ENCODE measurements around the gene RIC8B. TPM values are rescaled to one million over a fixed set of nuclear protein-coding genes. Genes with fewer than 3 reads are reported as not detected.
A peak's percentile ranks its signal among the peaks of the same experiment; 100 is the strongest.

Gene RIC8B
- total RNA-seq, 1 experiment from 2014 or later = 7.8 TPM

GRCh38 chr12:106839333-106839732 lies 64.9 kb downstream of the RIC8B start:
- H3K36me3 Mint-ChIP-seq (ENCODE audit: insufficient read depth, unreplicated experiment) = no peaks in the 10 kb centered on the region
- no peaks in the 10 kb centered on the region for H3K9me3 ChIP-seq
- peaks cover 5% of the 10 kb centered on the region; the same call in 1 of the 2 replicates for H3K4me1 ChIP-seq
- no peak overlapping the region for H3K4me3 ChIP-seq (ENCODE audit: low read depth, low read length)
- intact Hi-C loops (cut with micrococcal nuclease; ENCODE audit: unreplicated experiment) = no loop called here
- H3K4me3 Mint-ChIP-seq (ENCODE audit: unreplicated experiment) = no peak overlapping the region
- CTCF ChIA-PET = no interaction called here
- TF ChIP-seq CTCF (IDR thresholded peaks at IDR 0.05; ENCODE audit: insufficient read depth in 1 of 2, low read depth in 1 of 2, low read length in 1 of 2, severe bottlenecking in 1 of 2, unreplicated experiment in 1 of 2) = no peak
- POLR2A ChIA-PET = no interaction called here
- peaks cover 7% of the 10 kb centered on the region for H3K4me1 Mint-ChIP-seq (ENCODE audit: low read depth, unreplicated experiment)
- DNase-seq = no peak
- H3K36me3 ChIP-seq (ENCODE audit: control insufficient read depth, insufficient read depth, low read length) = no peaks in the 10 kb centered on the region
- BruUV-seq (replicated peaks) = no TSS peak
- no peaks in the 10 kb centered on the region for H3K9me3 Mint-ChIP-seq (ENCODE audit: unreplicated experiment)
- H3K27ac Mint-ChIP-seq (ENCODE audit: unreplicated experiment) = no peak overlapping the region
- H3K27me3 ChIP-seq (replicated peaks; ENCODE audit: control insufficient read depth, insufficient read depth, low read length) = no peaks in the 10 kb centered on the region
- H3K27me3 Mint-ChIP-seq (ENCODE audit: insufficient read depth, unreplicated experiment) = no peaks in the 10 kb centered on the region

- no peak for DNase-seq
- H3K4me3 Mint-ChIP-seq (ENCODE audit: unreplicated experiment) = no peak overlapping the region
- no peak for TF ChIP-seq CTCF (IDR thresholded peaks at IDR 0.05; ENCODE audit: insufficient read depth in 1 of 2, low read depth in 1 of 2, low read length in 1 of 2, severe bottlenecking in 1 of 2, unreplicated experiment in 1 of 2)
These were observed 65.8 kb downstream of the RIC8B start for GRCh38 chr12:106840243-106840642.

GRCh38 chr12:106841510-106842302 lies 67.2 kb downstream of the RIC8B start:
- DNase-seq = peak in 1 of 2 experiments; percentile 57
- Mint-ChIP-seq H3K27ac (ENCODE audit: unreplicated experiment) (no peak overlapping the region), H3K9me3 (ENCODE audit: unreplicated experiment) (no peaks in the 10 kb centered on the region), H3K27me3 (ENCODE audit: insufficient read depth, unreplicated experiment) (no peaks in the 10 kb centered on the region), H3K36me3 (ENCODE audit: insufficient read depth, unreplicated experiment) (no peaks in the 10 kb centered on the region), H3K4me1 (ENCODE audit: low read depth, unreplicated experiment) (peaks cover 7% of the 10 kb centered on the region), H3K4me3 (ENCODE audit: unreplicated experiment) (no peak overlapping the region)
- Histone ChIP-seq H3K4me1 (peaks cover 5% of the 10 kb centered on the region; the same call in 1 of the 2 replicates), H3K9me3 (no peaks in the 10 kb centered on the region), H3K4me3 (ENCODE audit: low read depth, low read length) (no peak overlapping the region), H3K36me3 (ENCODE audit: control insufficient read depth, insufficient read depth, low read length) (no peaks in the 10 kb centered on the region), H3K27me3 (replicated peaks; ENCODE audit: control insufficient read depth, insufficient read depth, low read length) (no peaks in the 10 kb centered on the region)
- ChIA-PET POLR2A (interaction anchor here (0.5 kb wide), 1 partner anchor 483 kb away, joined by 3 read pairs; no protein-coding TSS in a partner anchor), CTCF (interaction anchor here (0.6 to 1.3 kb wide), 11 partner anchors 8 to 615 kb away, joined by 3 to 10 read pairs (median 4); partner anchors contain the start of gene POLR3B)
- BruUV-seq (replicated peaks) = no TSS peak
- intact Hi-C loops (cut with micrococcal nuclease; ENCODE audit: unreplicated experiment) = loop anchor here (1.0 to 2.0 kb wide), 4 partner anchors 77 to 483 kb away; no protein-coding TSS in a partner anchor
- TF ChIP-seq CTCF (IDR thresholded peaks at IDR 0.05; ENCODE audit: insufficient read depth in 1 of 2, low read depth in 1 of 2, low read length in 1 of 2, severe bottlenecking in 1 of 2, unreplicated experiment in 1 of 2) = peak; percentile 54 to 60

More at GRCh38 chr12:106840243-106840642, 65.8 kb downstream of the RIC8B start:
- H3K36me3 Mint-ChIP-seq (ENCODE audit: insufficient read depth, unreplicated experiment) = no peaks in the 10 kb centered on the region
- intact Hi-C loops (cut with micrococcal nuclease; ENCODE audit: unreplicated experiment) = loop anchor here (2.0 kb wide), 1 partner anchor 79 kb away; no protein-coding TSS in a partner anchor
- Histone ChIP-seq H3K4me3 (ENCODE audit: low read depth, low read length) (no peak overlapping the region), H3K9me3 (no peaks in the 10 kb centered on the region), H3K27me3 (replicated peaks; ENCODE audit: control insufficient read depth, insufficient read depth, low read length) (no peaks in the 10 kb centered on the region), H3K4me1 (peaks cover 5% of the 10 kb centered on the region; the same call in 1 of the 2 replicates), H3K36me3 (ENCODE audit: control insufficient read depth, insufficient read depth, low read length) (no peaks in the 10 kb centered on the region)
- POLR2A ChIA-PET = no interaction called here
- H3K27me3 Mint-ChIP-seq (ENCODE audit: insufficient read depth, unreplicated experiment) = no peaks in the 10 kb centered on the region
- H3K9me3 Mint-ChIP-seq (ENCODE audit: unreplicated experiment) = no peaks in the 10 kb centered on the region
- CTCF ChIA-PET = no interaction called here
- no TSS peak for BruUV-seq (replicated peaks)
- H3K27ac Mint-ChIP-seq (ENCODE audit: unreplicated experiment) = no peak overlapping the region
- H3K4me1 Mint-ChIP-seq (ENCODE audit: low read depth, unreplicated experiment) = peaks cover 7% of the 10 kb centered on the region

Data from Caco-2 (cell line).